Measurements from ENCODE around the gene NPFFR1.

The NPFFR1 gene

DNA sequence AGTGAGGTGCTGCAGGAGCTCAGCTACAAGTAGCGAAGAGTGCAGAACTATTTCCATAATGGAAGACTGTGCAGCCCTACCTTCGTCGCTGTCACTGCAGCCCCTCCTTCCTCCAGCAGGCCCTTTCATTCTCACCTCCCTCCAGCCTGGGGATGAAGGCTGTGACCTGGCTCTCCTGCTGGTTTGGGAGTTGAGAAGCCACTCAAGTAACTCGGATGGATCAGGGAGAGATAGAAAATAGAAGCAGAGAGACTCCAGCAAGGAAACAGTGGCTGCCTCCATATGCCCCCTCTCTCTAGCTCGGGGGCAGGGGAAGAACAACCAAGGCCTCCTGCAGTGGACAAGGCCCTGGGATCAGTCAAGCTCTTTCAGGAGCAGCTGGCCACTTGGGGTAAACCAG, 37.4 kb upstream of the NPFFR1 start:
- TF ChIP-seq, protein P1, sequence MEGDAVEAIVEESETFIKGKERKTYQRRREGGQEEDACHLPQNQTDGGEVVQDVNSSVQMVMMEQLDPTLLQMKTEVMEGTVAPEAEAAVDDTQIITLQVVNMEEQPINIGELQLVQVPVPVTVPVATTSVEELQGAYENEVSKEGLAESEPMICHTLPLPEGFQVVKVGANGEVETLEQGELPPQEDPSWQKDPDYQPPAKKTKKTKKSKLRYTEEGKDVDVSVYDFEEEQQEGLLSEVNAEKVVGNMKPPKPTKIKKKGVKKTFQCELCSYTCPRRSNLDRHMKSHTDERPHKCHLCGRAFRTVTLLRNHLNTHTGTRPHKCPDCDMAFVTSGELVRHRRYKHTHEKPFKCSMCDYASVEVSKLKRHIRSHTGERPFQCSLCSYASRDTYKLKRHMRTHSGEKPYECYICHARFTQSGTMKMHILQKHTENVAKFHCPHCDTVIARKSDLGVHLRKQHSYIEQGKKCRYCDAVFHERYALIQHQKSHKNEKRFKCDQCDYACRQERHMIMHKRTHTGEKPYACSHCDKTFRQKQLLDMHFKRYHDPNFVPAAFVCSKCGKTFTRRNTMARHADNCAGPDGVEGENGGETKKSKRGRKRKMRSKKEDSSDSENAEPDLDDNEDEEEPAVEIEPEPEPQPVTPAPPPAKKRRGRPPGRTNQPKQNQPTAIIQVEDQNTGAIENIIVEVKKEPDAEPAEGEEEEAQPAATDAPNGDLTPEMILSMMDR (IDR thresholded peaks at IDR 0.05; ENCODE audit: borderline replicate concordance, insufficient read depth, low read depth, low read length), result no peak
- no peak overlapping the region for H3K4me3 ChIP-seq (ENCODE audit: low read depth, low read length)

DNA sequence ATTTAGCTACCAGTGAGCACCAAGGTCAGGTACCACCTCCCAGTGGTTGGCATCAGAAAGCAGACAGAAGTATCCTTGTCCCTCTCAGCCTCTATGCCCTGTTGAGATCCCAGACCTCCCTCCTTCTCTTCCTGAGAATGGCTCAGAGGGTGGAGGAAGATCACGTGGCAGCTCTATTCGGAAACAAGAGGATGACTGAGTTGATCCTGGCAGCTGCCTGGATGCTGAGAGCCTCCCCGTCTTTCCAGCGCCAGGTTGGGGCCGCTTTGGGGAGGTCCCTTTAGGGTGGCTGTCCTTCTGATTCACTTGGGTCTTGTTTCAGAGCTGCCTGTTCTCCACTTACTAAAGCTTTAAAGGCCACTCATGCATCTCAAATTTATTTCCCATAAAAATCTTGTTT, 36.9 kb upstream of the NPFFR1 start:
- no peak overlapping the region for H3K4me3 ChIP-seq (ENCODE audit: low read depth, low read length)
- TF ChIP-seq, protein P1 (IDR thresholded peaks at IDR 0.05; ENCODE audit: borderline replicate concordance, insufficient read depth, low read depth, low read length), result no peak

DNA sequence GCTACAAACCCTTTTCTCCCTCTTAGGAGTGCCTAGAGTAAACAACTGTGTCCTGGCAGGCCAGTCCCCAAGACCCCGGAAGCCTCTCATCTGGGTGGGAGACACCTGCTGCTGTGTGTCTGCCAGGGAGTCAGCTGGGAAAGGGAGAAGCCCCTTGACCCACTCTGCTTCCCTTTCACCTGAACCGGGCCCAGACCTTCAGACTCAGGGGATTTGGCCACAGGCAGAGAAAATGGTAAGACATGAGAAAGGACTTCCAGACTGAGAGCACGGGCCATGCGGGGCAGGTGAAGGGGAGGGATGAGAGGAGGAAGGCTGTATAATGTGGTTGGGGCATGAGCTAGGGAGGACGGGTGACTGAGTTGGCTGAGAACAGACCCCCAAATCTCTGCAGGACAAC, 36.0 kb upstream of the NPFFR1 start:
- TF ChIP-seq, protein P1 (IDR thresholded peaks at IDR 0.05; ENCODE audit: borderline replicate concordance, insufficient read depth, low read depth, low read length), result no peak
- H3K4me3 ChIP-seq (ENCODE audit: low read depth, low read length), result no peak overlapping the region

DNA sequence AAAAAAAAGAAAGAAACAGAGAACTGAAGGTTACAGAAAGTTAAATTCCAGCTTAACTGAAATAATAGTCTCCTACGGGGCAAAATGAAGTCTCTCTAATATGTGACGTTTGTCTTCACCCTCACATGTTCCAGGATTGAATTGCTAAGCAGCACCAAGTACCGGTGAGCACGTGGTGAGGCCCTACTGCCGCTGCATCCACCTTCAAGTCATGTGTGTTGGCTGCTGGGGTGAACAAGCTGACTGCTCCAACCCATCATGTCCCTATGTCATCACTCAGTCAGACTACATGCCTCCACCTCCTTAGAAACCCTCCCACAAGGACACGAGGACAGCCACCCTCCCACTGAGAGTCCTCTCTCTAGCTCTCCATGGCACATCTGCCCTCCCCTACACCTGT, 35.4 kb upstream of the NPFFR1 start:
- TF ChIP-seq, protein P1 (IDR thresholded peaks at IDR 0.05; ENCODE audit: borderline replicate concordance, insufficient read depth, low read depth, low read length), result no peak
- no peak overlapping the region for H3K4me3 ChIP-seq (ENCODE audit: low read depth, low read length)

DNA sequence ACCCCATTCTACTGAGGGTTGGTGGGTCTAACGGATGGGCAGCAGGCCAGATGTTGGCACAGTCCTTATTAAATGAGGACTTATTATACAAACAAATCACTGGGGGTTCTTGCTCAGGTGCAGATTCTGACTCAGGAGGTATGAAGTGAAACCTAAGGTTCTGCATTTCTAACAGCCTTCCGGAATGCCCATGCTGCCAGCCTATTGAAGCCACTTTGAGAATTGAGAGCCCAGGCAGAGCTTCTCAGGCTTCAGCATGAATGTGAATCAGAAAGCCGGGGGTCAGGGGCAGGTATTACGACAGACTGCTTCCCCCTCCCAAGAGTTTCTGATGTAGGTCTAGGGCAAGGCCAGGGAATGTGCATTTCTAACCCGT, 34.1 kb upstream of the NPFFR1 start:
- H3K4me3 ChIP-seq (ENCODE audit: low read depth, low read length), result no peak overlapping the region
- TF ChIP-seq, protein P1 (IDR thresholded peaks at IDR 0.05; ENCODE audit: borderline replicate concordance, insufficient read depth, low read depth, low read length), result no peak

DNA sequence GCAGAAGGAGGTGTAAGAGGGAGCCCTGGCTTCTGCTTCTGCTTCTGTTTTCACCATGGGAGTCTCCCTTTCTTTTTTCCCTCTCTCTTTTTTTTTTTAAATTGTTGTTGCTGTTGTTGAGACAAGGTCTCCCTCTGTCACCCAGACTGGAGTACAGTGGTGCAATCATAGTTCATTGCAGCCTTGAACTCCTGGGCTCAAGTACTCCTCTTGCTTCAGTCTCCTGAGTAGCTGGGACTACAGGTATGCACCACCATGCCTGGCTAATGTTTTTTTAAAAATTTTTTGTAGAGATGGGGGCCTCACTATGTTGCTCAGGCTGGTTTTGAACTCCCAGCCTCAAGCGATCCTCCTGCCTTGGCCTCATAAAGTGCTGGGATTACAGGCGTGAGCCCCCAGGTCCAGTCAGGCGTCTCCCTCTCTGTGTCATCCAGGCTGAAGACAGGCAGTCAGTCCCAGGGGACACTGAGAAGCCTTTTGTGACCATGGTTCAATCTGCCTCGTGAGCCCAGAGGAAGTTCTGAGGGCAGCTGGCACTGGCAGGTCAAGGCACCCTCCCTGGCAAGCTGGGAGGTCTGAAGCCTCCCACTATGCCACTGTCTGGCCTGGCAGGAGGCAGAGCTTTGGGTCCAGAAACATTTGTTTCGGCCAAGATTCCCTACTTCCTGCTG, 33.6 kb upstream of the NPFFR1 start:
- H3K4me3 ChIP-seq (ENCODE audit: low read depth, low read length), result no peak overlapping the region
- TF ChIP-seq, protein P1 (IDR thresholded peaks at IDR 0.05; ENCODE audit: borderline replicate concordance, insufficient read depth, low read depth, low read length), result no peak

DNA sequence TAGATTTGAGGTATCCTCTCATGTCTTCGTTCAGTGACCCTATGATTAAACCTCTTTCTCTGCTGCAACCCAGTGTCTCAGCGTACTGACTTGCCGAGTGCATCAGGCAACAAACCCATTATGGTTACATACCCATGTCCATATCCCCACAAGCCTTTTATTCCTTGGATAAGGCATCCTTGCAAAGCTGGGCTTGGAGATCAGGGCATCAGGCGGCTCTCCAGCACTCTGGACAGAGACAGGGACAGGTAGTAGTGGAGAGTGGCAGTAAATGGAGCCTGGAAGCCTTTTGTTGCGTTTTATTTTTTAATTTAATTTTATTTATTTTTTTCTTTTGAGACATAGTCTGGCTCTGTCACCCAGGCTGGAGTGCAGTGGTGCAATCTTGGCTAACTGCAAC, 32.0 kb upstream of the NPFFR1 start:
- H3K4me3 ChIP-seq (ENCODE audit: low read depth, low read length), result no peak overlapping the region
- TF ChIP-seq, protein P1 (IDR thresholded peaks at IDR 0.05; ENCODE audit: borderline replicate concordance, insufficient read depth, low read depth, low read length), result no peak

All from GM12875 (cell line).